ENCODE data around the gene GEMIN5.

The GEMIN5 gene

DNA sequence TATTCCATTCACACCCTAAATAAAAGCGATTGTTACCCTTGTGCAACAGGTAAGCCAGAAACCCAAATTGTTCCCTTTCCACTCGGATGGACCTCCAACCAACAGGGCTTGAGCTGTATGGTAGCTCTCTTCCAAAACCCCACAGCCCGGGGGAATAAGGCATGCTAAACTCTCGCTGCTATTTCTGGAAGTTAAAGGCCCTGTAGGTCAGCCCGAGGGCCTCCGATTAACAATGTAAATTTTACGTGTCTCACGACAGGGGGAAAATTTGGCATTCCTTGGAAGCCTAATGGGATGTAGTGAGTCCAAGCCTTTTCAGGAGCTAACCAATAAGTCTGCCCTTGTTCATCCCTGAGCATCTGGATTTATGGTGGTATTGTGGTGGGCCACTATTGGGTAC lies 53.6 kb downstream of the GEMIN5 start:
- DNase-seq (ENCODE audit: low read depth): no peak

DNA sequence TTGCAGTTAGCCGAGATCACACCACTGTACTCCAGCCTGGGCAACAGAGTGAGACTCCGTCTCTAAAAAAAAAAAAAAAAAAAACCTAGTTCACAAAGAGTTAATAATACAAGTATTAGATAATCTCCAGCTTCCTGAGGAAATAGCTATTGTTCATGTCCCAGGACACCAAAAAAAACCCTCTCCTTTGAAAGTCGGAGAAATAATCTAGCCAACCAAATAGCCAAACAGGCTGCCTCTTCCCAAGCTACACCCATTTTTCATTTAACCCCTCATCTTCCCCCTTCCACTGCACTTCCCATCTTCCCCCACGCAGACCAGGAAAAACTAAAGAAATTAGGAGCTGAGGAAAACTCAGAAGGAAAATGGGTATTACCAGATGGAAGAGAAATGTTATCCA lies 56.0 kb downstream of the GEMIN5 start:
- no peak for DNase-seq (ENCODE audit: low read depth)

- DNase-seq (ENCODE audit: low read depth): no peak
Measured at GRCh38 chr5:154878642-154879335, 59.2 kb downstream of the GEMIN5 start.

GRCh38 chr5:154873791-154874331 lies 64.2 kb downstream of the GEMIN5 start:
- DNase-seq (ENCODE audit: low read depth): no peak

GRCh38 chr5:154871734-154872133 lies 66.3 kb downstream of the GEMIN5 start:
- DNase-seq (ENCODE audit: low read depth): no peak

DNA sequence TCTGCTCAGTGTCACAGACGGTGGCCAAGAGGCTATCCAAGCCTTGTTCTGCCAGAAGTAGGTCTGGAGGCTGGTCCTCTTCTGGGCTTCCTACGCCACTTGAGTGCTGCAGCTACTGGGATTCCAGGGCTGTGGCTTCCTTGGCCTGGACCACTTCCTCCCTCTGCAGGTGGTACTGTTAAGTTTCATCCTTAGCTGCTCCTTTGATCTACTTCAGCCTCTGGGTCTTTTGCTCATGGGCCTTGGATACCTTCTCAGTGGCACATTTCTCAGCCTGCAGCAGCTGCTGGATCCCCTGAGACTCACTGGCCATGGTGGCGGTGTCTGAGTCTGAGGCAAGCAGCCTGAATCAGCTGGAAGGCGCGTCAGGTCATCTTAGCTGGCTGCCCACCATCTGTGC lies 69.3 kb downstream of the GEMIN5 start:
- no peak for DNase-seq (ENCODE audit: low read depth)

DNA sequence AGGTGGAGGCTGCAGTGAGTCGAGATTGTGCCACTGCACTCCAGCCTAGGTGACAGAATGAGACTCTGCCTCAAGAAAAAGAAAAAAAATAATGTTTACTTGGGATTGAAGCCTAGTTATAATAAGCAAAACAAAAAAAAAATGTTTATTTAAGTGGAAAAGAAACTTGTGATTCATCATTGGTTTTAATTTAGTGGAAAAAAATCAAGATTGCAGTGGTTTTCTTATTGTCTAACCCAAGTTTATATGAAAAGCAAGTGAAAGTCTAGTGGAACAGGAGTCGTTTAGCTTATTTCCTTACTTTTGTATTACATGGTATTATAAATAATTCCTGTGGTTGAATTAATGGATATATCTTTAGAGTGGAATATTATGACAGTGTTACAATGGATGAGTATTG lies 71.2 kb downstream of the GEMIN5 start:
- no peak for DNase-seq (ENCODE audit: low read depth)

DNA sequence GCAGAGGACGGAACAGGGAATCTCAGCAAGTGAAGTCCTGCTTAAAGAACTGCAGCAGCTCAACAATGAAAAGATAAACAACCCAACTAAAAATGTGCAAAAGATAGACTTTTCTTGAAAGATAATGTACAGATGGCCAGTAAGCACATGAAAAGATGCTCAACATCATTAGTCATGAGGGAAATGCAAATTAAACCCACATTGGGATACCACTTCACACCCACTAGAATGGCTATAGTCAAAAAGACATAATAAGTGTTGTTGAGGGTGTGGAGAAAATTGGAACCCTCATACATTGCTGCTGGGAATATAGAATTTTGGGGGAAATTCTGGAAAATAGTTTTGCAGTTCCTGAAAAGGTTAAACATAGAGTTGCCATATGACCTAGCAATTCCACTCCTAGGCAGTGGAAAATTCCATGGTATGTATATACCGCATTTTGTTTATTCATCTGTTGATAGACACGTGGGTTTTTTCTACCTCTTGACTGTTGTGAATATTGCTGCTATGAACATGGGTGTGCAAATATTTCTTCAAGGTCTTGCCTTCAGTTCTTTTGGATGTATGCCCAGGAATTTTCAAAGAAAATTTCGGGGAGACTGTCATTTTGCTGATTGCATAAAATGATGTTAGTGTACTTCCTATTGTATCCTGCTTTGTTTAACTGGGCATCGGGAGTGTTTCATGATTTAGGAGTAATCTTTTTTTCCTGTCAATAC lies 72.4 kb downstream of the GEMIN5 start:
- DNase-seq (ENCODE audit: low read depth): no peak

- no peak for DNase-seq (ENCODE audit: low read depth)
Measured at GRCh38 chr5:154863291-154864080, 74.5 kb downstream of the GEMIN5 start.

DNA sequence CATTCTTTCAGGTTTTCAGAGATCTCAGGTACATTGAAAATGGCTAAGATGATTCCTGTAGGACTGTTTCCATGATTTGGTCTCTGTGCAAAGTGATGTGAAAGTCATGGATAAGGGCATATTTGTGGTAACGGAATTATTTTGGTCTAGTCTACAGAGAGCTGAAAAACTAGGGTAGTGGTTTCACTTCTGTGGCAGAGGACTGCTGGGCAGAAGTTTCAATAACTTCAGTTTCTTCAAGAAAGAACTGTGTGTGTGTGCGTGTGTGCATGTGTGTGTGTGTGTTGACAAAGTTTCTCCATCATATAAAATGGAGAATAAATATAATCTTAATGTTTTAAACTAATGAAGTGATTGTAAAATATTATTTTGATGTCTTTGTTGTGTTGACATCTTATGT lies 75.2 kb downstream of the GEMIN5 start:
- no peak for DNase-seq (ENCODE audit: low read depth)

GRCh38 chr5:154861946-154862345 lies 76.1 kb downstream of the GEMIN5 start:
- no peak for DNase-seq (ENCODE audit: low read depth)

GRCh38 chr5:154860765-154861164 lies 77.2 kb downstream of the GEMIN5 start:
- no peak for DNase-seq (ENCODE audit: low read depth)

DNA sequence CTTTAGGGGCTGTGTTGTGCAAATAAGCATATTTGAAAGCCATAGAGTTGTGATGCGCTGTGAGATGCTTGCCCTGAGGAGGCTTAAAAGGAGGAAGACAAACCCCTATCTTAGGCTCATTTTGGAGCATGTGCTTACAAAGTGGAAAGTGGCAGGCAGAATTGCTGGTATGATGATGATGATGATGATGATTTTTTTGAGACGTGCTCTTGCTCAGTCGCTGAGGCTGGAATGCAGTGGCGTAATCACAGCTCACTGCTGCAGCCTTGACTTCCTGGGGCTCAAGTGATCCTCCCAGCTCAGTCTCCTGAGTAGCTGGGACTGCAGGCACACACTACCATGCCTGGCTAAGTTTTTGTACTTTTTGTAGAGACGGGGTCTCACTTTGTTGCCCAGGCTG lies 77.9 kb downstream of the GEMIN5 start:
- no peak for DNase-seq (ENCODE audit: low read depth)

DNA sequence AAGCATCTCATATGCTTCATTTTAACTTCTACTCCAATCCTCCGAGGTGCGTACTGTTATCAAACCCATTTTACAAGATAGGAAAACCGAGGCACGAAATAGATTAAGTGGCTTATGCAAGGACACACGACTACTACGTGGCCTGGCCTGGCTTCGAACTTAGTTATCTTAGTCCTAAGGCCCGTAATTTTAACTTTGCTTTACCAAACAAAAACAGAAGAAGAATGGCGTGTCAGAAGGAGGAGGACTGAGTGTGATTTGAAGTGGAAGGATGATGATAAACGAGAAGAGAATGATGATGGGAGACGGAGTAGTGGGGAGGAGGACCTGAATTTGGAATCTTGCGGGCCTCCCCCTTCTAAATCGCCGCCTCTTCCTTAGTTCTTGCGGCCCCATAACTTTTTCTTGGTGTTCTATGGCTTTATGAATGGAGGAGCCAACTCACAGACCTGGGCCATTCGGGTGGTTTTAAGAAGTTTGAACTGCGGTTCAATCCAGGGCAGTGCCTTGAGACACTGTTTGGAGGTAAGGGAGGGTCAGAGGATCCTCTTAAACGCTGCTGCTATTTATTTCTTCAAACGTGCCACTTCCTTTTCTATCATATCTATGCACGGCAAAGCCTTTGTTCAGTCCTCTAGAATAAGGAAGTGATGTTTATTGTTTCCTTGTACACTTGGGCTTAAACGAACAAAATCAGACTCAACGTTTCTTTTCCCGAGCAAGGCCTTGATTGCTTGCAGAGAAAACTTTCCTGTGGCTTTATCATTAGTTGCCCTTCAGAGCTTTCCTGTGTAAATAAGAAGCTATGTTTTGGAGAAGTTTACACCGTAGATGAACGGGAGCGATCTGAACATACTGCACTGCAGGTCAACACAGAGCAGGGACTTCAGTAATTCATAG lies 78.8 kb downstream of the GEMIN5 start:
- no peak for DNase-seq (ENCODE audit: low read depth)

DNA sequence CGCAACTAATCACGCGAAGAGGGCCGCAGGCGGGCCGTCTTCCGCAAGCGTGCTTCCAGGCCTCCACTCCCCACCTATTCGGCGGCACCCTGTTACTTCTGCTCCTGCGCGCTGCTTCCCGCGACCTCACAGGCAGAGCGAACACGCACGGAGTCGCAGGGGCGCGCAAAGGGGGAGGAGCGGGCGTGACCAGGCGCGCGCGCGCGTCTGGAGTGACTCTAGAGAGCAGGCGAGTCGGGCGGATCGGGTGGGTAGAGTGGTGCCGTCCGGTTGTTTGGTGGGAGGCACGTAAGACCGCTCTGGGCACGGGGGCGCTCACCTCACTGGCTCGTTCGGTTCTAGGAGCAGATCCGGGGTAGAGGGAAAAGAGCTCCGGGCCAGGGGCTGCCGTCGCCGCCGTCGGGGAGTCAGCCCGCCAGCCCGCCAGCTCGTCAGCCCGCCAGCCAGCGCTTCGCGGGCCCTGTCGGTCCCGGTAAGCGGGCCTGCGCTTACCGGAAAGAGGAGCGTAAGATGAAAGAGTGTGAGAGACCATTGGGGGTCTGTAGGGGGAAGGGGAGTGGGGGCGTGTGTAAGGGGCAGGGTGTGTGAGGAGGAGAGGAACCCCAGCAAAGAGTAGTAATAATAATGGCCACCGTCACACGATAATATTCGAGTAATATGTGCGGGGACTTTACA lies 79.6 kb downstream of the GEMIN5 start, which contains the start of gene CNOT8:
Gene CNOT8, plus strand, starts transcription at position 331 of the 675 bp plus-strand sequence. CDS start 4,652 bp downstream, outside the sequence.
- DNase-seq (ENCODE audit: low read depth): peak; percentile 76

DNA sequence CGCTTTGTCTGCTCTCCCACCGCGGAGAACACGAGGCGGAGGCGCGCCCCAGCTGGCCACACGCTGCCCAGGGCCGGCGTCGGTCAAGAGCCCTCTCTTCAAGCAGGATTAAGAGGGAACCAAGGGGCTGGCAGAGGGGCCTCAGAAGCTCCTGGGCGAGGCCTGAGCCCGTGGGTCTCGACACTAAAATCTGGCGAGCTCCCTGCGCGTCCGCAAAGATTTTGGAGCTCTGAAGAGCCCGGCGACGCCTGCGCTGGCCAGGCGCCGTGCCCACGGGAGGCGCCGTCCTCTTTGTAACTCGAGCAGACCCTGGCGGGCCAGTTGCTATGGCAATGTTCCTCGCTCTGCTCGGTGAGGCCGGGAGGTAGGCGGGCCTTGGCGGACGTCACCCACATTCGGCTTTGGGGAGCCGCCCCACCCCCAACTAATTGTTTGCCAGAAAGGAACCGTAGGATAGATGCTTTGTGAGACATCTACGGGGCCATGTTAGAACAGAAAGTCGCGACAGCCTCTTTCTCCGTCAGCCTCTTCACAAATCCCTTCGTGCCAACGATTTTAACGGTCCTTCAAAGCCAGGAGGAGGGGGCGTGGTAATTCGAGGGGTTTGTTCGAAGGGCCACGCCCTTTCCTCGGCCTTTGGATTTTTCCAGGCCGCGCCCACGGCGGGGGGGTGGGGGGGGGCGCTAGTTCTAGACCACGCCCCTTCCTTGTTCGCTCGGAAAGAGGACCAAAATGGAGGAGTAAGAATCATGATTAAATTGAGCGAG lies 80.3 kb downstream of the GEMIN5 start:
- peak; percentile 79 for DNase-seq (ENCODE audit: low read depth)

GRCh38 chr5:154851351-154851750 lies 86.7 kb downstream of the GEMIN5 start:
- DNase-seq (ENCODE audit: low read depth): no peak

DNA sequence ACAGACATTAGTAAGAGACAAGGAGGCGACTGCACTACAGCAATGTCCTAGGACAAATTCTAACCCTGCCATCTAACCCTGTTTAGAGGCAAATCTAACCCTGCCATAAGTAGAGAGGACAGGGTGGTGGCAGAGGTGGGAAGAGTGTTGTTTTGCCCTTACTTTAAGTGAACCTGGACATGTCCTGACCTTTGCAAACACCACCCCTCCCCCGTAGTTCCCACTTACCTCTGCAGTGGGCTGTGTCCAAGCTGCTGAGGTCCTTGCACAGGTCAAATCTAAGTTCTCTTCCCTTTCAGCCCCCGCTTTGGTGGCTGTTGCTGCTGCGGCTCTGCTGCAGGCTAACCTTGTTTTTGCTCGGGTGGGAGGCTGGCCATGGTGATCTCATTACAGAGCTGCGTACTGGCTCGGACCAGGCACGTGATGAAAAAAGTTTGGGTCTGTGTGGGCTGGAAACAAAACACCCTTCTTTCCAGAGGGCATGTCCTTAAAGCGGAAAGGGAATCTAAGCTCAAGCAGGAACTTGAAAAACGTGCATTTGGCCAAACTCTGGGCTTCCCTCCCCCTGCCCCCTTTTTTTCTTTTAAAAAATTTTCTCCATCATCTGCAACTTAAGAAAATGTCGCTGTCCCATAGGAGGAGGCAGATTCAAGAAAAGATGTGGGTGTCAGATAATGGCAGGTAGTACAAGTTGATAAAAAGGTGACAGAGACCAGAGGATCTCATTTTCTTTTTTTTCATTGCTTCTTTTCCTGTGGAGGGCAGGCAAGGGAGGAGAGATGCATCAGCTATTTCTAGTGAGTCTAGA lies 87.6 kb downstream of the GEMIN5 start, which contains the start of gene FAXDC2:
Gene FAXDC2, minus strand, starts transcription at position 349 of the 808 bp plus-strand sequence. CDS start 12,425 bp downstream, outside the sequence.
- DNase-seq (ENCODE audit: low read depth): no peak

- no peak for DNase-seq (ENCODE audit: low read depth)
Measured at GRCh38 chr5:154849791-154850201, 88.2 kb downstream of the GEMIN5 start.
